HepG2 (cell line): ENCODE results near the gene DOCK1. TPM values are rescaled to one million over a fixed set of nuclear protein-coding genes. Genes with fewer than 3 reads are reported as not detected.

Source experiments
- ATAC-seq: fragments of 200-7000 bp; cut with Tn5 transposase; 3 replicates; pipeline ENCODE4 v1.9.1; 2020; ENCODE audit warnings: mild to moderate bottlenecking, moderate library complexity
- BruUV-seq: library from RNA; stranded (reverse); fragments of 400-500 nt; replicated peaks from 2 replicates; lab custom pipeline; 2021; lab: Mats Ljungman, UMichigan
- CTCF ChIA-PET: fragments of 300-600 bp; formaldehyde crosslinking; extraction: SDS; loops from one replicate; lab custom pipeline; 2021; ENCODE audit warnings: low total read pairs, inconsistent platforms, low intra/inter-chr PET ratio; lab: Yijun Ruan, JAX
- POLR2A ChIA-PET: fragments of 350-600 bp; sonication (Branson Sonifier 250); formaldehyde crosslinking; loops from one replicate; lab custom pipeline; 2020; ENCODE audit warnings: antibody characterized with exemption, inconsistent platforms; lab: Yijun Ruan, JAX
- DNase-seq: peaks from one replicate; pipeline ENCODE4 v3.0.0-alpha.2; 2015; ENCODE audit warnings: low spot score
- FAIRE-seq: peaks from 3 replicates; lab custom pipeline; 2011; peaks lifted over from hg19 to GRCh38; lab: Jason Lieb, UNC
- H2AFZ ChIP-seq: one replicate; pipeline ENCODE4 v1.6.1; 2011; ENCODE audit warnings: low read length, inconsistent platforms
- H3K27ac ChIP-seq: fragments of 300-600 bp; 3 replicates; pipeline ENCODE4 v1.8.0; 2011; ENCODE audit warnings: mixed run types, mild to moderate bottlenecking, mixed read lengths, low read length, inconsistent platforms; ENCODE audit not compliant: insufficient read depth; ENCODE audit errors: extremely low read length
- H3K27me3 ChIP-seq, 2 experiments: fragments of 200-600 bp in 1 of 2; 2 replicates in 1 of 2; 3 replicates in 1 of 2; pipeline versions ENCODE4 v1.6.0 to v1.8.0; 2011; ENCODE audit warnings: low read length in 2 of 2, mild to moderate bottlenecking in 2 of 2, moderate library complexity in 2 of 2, inconsistent platforms in 1 of 2; ENCODE audit not compliant: insufficient read depth in 2 of 2, control insufficient read depth in 1 of 2
- H3K36me3 ChIP-seq, 2 experiments: fragments of 200-600 bp in 1 of 2; replicated peaks in 1 of 2; 2 replicates in 1 of 2; 3 replicates in 1 of 2; pipeline versions ENCODE4 v1.5.1 to v1.8.0; 2011; ENCODE audit warnings: low read length in 2 of 2, inconsistent platforms in 1 of 2; ENCODE audit not compliant: insufficient read depth in 2 of 2, control insufficient read depth in 1 of 2
- H3K4me1 ChIP-seq: 2 replicates; pipeline ENCODE4 v1.5.1; 2012; ENCODE audit warnings: low read length, inconsistent platforms; ENCODE audit not compliant: insufficient read depth
- H3K4me2 ChIP-seq: 2 replicates; pipeline ENCODE4 v1.6.0; 2011; ENCODE audit warnings: low read depth, low read length, inconsistent platforms
- H3K4me3 ChIP-seq, 3 experiments: fragments of 200-600 bp in 1 of 3; sonication (generic), shearing (Covaris generic) in 1 of 3; replicated peaks in 1 of 3; 2 replicates each; pipeline ENCODE4 v1.5.1; 2011 to 2016; ENCODE audit warnings: low read length in 3 of 3, inconsistent platforms in 2 of 3, low read depth in 2 of 3, mild to moderate bottlenecking in 2 of 3, control low read depth in 1 of 3, mixed read lengths in 1 of 3; ENCODE audit not compliant: insufficient read depth in 1 of 3
- H3K79me2 ChIP-seq: one replicate; pipeline ENCODE4 v1.6.1; 2011; ENCODE audit warnings: low read length, inconsistent platforms; ENCODE audit not compliant: insufficient read depth
- H3K9ac ChIP-seq: 2 replicates; pipeline ENCODE4 v1.6.0; 2011; ENCODE audit warnings: mild to moderate bottlenecking, low read depth, low read length, inconsistent platforms; ENCODE audit not compliant: insufficient read depth
- H3K9me3 ChIP-seq: 2 replicates; pipeline ENCODE4 v1.5.1; 2012; ENCODE audit warnings: mild to moderate bottlenecking, low read length
- H4K20me1 ChIP-seq: 2 replicates; pipeline ENCODE4 v1.6.0; 2011; ENCODE audit warnings: inconsistent platforms, mild to moderate bottlenecking, low read length, moderate library complexity; ENCODE audit not compliant: insufficient read depth
- ATF1 ChIP-seq: IDR thresholded peaks from 2 replicates; pipeline ENCODE4 v1.6.1; 2016; ENCODE audit warnings: mild to moderate bottlenecking, control low read depth
- HCFC1 ChIP-seq: fragments of 150-350 bp; IDR thresholded peaks from 2 replicates; pipeline ENCODE4 v1.6.1; 2014; ENCODE audit warnings: low read depth, low read length
- MED1 ChIP-seq: sonication (generic); formaldehyde crosslinking; IDR thresholded peaks from 2 replicates; pipeline ENCODE4 v1.4.0; 2020; ENCODE audit warnings: missing genetic modification reagents
- MYNN ChIP-seq: sonication (generic); formaldehyde crosslinking; IDR thresholded peaks from 2 replicates; pipeline ENCODE4 v1.4.0; 2020; ENCODE audit warnings: mild to moderate bottlenecking, low read depth, missing genetic modification reagents
- PAWR ChIP-seq: sonication (generic); formaldehyde crosslinking; IDR thresholded peaks from 2 replicates; pipeline ENCODE4 v1.4.0; 2020; ENCODE audit warnings: missing genetic modification reagents, mild to moderate bottlenecking, borderline replicate concordance
- RBAK ChIP-seq: sonication (generic); formaldehyde crosslinking; IDR thresholded peaks from 2 replicates; pipeline ENCODE4 v1.5.1; 2020; ENCODE audit warnings: mild to moderate bottlenecking, missing genetic modification reagents
- ZNF253 ChIP-seq: sonication (generic); formaldehyde crosslinking; IDR thresholded peaks from 2 replicates; pipeline ENCODE4 v1.8.0; 2022; ENCODE audit warnings: mild to moderate bottlenecking, missing genetic modification reagents, borderline replicate concordance
- ZNF367 ChIP-seq: sonication (generic); formaldehyde crosslinking; IDR thresholded peaks from 2 replicates; pipeline ENCODE4 v1.4.0; 2020; ENCODE audit warnings: missing genetic modification reagents, borderline replicate concordance
- WGBS: methylation state at CpG from one replicate; pipeline ENCODE4 v1.1.6; 2017; ENCODE audit warnings: low lambda C conversion rate; 5-methylcytosine and 5-hydroxymethylcytosine counted together
- in situ Hi-C: cut with HindIII; loops from 2 replicates; pipeline ENCODE4 v1.10.0; 2017; ENCODE audit warnings: low pct_unique_long_range_greater_than_20kb; ENCODE audit not compliant: extremely low pct_ligation_motif_present
- intact Hi-C: fragments of 100-400 bp; cut with micrococcal nuclease; formaldehyde crosslinking; loops from one replicate; pipeline ENCODE4 v1.10.0; 2022; ENCODE audit not compliant: unreplicated experiment
- polyA plus RNA-seq, 8 experiments: library from polyadenylated mRNA; depleted of rRNA in 3 of 8; stranded (reverse) in 7 of 8; unstranded in 1 of 8; fragments of >200 nt; fragmentation: Illumina TruSeq in 4 of 8; extraction: Trizol in 4 of 8; gene quantifications; 2 replicates each; pipeline versions ENCODE4 v1.2.1 to v1.2.3, GENCODE V29; 2011 to 2016; ENCODE audit warnings: low read depth in 4 of 8, missing spikeins in 1 of 8, mixed read lengths in 1 of 8; ENCODE audit not compliant: insufficient read depth in 1 of 8
- total RNA-seq, 5 experiments: library from RNA; depleted of rRNA; stranded (reverse); fragments of >200 nt; fragmentation: Illumina TruSeq; extraction: Trizol; gene quantifications; 2 replicates each; pipeline ENCODE4 v1.2.3, GENCODE V29; 2016; ENCODE audit warnings: low read depth in 1 of 5
- TF ChIP-seq, protein P1 (sequence below): sonication (generic); formaldehyde crosslinking; IDR thresholded peaks from 2 replicates; pipeline ENCODE4 v1.9.0; 2021; ENCODE audit warnings: missing genetic modification reagents, mild to moderate bottlenecking, borderline replicate concordance
- TF ChIP-seq, protein P2 (sequence below): IDR thresholded peaks from 2 replicates; pipeline ENCODE4 v1.6.1; 2016; ENCODE audit warnings: low read depth, borderline replicate concordance

Gene DOCK1
- total and polyA plus RNA-seq, 2 of the 13 experiments (the other 11 are each of a cell fraction or from before 2014, with no cell fraction given): 8.3 to 25.5 TPM

DNA sequence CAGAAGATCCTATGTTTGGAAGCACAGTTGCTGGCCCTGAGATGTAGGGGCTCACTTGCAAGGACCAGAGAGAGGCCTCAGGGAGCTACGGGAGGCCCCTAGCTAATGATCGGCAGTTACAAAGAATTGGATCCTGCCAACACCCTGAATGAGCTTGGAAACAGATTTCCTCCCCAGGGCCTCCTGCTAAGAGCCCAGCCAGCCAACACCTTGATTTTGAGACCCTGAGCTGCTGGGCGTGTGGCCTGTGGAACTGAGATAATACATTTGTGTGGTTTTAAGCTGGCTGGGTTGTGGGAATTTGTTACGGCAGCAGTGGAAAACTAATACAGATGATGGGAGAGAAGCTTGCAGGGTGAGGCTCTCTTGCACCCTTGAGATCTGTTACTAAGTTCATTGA, 3.9 kb downstream of the DOCK1 start:
- TF ChIP-seq MED1 (CRISPR knock-in tag): no peak
- no peak for TF ChIP-seq ZNF367 (CRISPR knock-in tag)
- no peak for TF ChIP-seq ATF1 (CRISPR knock-in tag)
- TF ChIP-seq, protein P1, sequence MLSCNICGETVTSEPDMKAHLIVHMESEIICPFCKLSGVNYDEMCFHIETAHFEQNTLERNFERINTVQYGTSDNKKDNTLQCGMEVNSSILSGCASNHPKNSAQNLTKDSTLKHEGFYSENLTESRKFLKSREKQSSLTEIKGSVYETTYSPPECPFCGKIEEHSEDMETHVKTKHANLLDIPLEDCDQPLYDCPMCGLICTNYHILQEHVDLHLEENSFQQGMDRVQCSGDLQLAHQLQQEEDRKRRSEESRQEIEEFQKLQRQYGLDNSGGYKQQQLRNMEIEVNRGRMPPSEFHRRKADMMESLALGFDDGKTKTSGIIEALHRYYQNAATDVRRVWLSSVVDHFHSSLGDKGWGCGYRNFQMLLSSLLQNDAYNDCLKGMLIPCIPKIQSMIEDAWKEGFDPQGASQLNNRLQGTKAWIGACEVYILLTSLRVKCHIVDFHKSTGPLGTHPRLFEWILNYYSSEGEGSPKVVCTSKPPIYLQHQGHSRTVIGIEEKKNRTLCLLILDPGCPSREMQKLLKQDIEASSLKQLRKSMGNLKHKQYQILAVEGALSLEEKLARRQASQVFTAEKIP: no peak
- no peak for TF ChIP-seq PAWR (CRISPR knock-in tag)
- TF ChIP-seq HCFC1: no peak
- TF ChIP-seq ZNF253 (CRISPR knock-in tag): no peak
- TF ChIP-seq MYNN: no peak
- TF ChIP-seq, protein P2, sequence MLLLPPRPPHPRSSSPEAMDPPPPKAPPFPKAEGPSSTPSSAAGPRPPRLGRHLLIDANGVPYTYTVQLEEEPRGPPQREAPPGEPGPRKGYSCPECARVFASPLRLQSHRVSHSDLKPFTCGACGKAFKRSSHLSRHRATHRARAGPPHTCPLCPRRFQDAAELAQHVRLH (CRISPR knock-in tag): no peak
- TF ChIP-seq RBAK (CRISPR knock-in tag): no peak
- TF ChIP-seq, all 625 proteins: peak for 0
- Histone ChIP-seq H4K20me1 (peaks cover 4% of the 10 kb centered on the region; the same call in 1 of the 2 replicates), H3K27ac (no peak overlapping the region), H3K9ac (no peak overlapping the region), H3K79me2 (peaks cover 68% of the 10 kb centered on the region), H2AFZ (no peak overlapping the region), H3K27me3 (no peaks in the 10 kb centered on the region), H3K4me1 (peaks cover 36% of the 10 kb centered on the region), H3K4me2 (no peak overlapping the region), H3K9me3 (no peaks in the 10 kb centered on the region), H3K36me3 (no peaks in the 10 kb centered on the region), H3K4me3 (no peak overlapping the region)
- no peak for FAIRE-seq
- no peak for ATAC-seq
- no TSS peak for BruUV-seq
- in situ Hi-C loops: no loop called here
- DNase-seq: no peak
- WGBS: 96% methylated on average over 4 of the region's 4 CpGs
- intact Hi-C loops: no loop called here
- POLR2A ChIA-PET: no interaction called here
- CTCF ChIA-PET: no interaction called here
